Adipocyte (in vitro differentiated cells): ENCODE measurements around the gene SEPTIN3.

ENCODE experiments used
- DNase-seq: peaks from one replicate; pipeline ENCODE4 v3.0.0-alpha.2; 2015; ENCODE audit warnings: low read depth
- H3K27me3 ChIP-seq: replicated peaks from 2 replicates; pipeline ENCODE4 v1.7.0; 2013; ENCODE audit warnings: mild to moderate bottlenecking, low read length, moderate library complexity; ENCODE audit not compliant: control insufficient read depth, insufficient read depth
- H3K36me3 ChIP-seq: 2 replicates; pipeline ENCODE4 v1.7.0; 2013; ENCODE audit warnings: low read length, mild to moderate bottlenecking, moderate library complexity; ENCODE audit not compliant: control insufficient read depth, insufficient read depth, severe bottlenecking
- H3K4me1 ChIP-seq: 2 replicates; pipeline ENCODE4 v1.7.0; 2013; ENCODE audit warnings: mild to moderate bottlenecking, low read length, moderate library complexity; ENCODE audit not compliant: control insufficient read depth, insufficient read depth
- H3K4me3 ChIP-seq: 2 replicates; pipeline ENCODE4 v1.7.0; 2013; ENCODE audit warnings: mild to moderate bottlenecking, low read length, moderate library complexity
- H3K9ac ChIP-seq: 2 replicates; pipeline ENCODE4 v1.7.0; 2013; ENCODE audit warnings: mild to moderate bottlenecking, low read length, moderate library complexity
- H3K9me3 ChIP-seq: 2 replicates; pipeline ENCODE4 v1.7.0; 2013; ENCODE audit warnings: mild to moderate bottlenecking, low read length, moderate library complexity; ENCODE audit not compliant: control insufficient read depth

Gene SEPTIN3

DNA sequence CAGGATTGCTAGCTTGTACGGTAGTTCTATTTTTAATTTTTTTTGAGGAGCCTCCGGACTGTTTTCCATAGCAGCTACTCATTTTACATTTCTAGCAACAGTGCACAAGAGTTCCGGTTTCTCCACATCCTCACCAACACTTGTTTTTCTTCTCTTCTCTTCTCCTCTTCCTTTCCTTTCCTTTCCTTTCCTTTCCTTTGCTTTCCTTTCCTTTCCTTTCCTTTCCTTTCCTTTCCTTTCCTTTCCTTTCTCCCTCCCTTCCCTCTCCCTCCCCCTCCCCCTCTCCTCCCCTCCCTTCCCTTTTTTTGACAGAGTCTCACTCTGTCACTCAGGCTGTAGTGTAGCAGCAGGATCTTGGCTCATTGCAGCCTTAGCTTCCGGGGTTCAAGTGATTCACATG, 38.7 kb downstream of the SEPTIN3 start:
- no peaks in the 10 kb centered on the region for H3K27me3 ChIP-seq
- no peak for DNase-seq
- H3K9ac ChIP-seq, result no peak overlapping the region
- no peak overlapping the region for H3K4me3 ChIP-seq
- no peaks in the 10 kb centered on the region for H3K36me3 ChIP-seq
- peaks cover 27% of the 10 kb centered on the region for H3K9me3 ChIP-seq
- H3K4me1 ChIP-seq, result no peaks in the 10 kb centered on the region

GRCh38 chr22:42010778-42011177, 41.5 kb downstream of the SEPTIN3 start:
- Histone ChIP-seq H3K36me3 (no peaks in the 10 kb centered on the region), H3K9ac (no peak overlapping the region), H3K4me3 (no peak overlapping the region), H3K4me1 (no peaks in the 10 kb centered on the region), H3K27me3 (no peaks in the 10 kb centered on the region), H3K9me3 (peaks cover 29% of the 10 kb centered on the region)
- DNase-seq, result no peak

- H3K4me3 ChIP-seq, result no peak overlapping the region
- no peaks in the 10 kb centered on the region for H3K36me3 ChIP-seq
- H3K4me1 ChIP-seq, result no peaks in the 10 kb centered on the region
- peaks cover 27% of the 10 kb centered on the region for H3K9me3 ChIP-seq
- DNase-seq, result no peak
- H3K27me3 ChIP-seq, result peaks cover 13% of the 10 kb centered on the region
- H3K9ac ChIP-seq, result no peak overlapping the region
Measured at GRCh38 chr22:42013385-42013784, 44.1 kb downstream of the SEPTIN3 start.

GRCh38 chr22:42016111-42016510, 46.9 kb downstream of the SEPTIN3 start:
- Histone ChIP-seq H3K27me3 (peaks cover 26% of the 10 kb centered on the region), H3K36me3 (no peaks in the 10 kb centered on the region), H3K4me3 (no peak overlapping the region), H3K9me3 (peaks cover 15% of the 10 kb centered on the region), H3K4me1 (no peaks in the 10 kb centered on the region), H3K9ac (no peak overlapping the region)
- no peak for DNase-seq

DNA sequence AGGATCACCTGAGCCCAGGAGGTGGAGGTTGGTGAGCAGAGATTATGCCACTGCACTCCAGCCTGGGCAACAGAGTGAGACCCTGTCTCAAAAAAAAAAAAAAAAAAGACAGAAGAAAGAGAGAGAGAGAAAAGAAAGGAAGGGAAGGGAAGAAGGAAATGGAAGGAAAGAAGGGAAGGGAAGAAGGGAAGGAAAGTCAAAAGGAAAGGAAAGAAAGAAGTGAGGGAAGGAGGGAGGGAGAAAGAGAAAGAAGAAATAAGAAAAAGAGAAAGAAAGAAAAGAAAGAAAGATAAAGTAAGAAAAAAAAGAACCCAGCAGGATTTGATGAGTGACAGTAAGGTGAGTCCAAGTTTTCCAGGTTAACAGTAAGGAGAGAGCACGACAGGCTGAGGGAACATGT, 49.0 kb downstream of the SEPTIN3 start:
- no peak overlapping the region for H3K4me3 ChIP-seq
- peaks cover 26% of the 10 kb centered on the region for H3K27me3 ChIP-seq
- peaks cover 16% of the 10 kb centered on the region for H3K9me3 ChIP-seq
- DNase-seq, result no peak
- H3K4me1 ChIP-seq, result no peaks in the 10 kb centered on the region
- H3K36me3 ChIP-seq, result no peaks in the 10 kb centered on the region
- no peak overlapping the region for H3K9ac ChIP-seq
